OCI-LY7 (cell line): ENCODE data around the gene PRMT5. TPM values are rescaled to one million over a fixed set of nuclear protein-coding genes. Genes with fewer than 3 reads are reported as not detected.

Experiments used
- BruUV-seq: library from RNA; stranded (reverse); fragments of 400-500 nt; replicated peaks from 2 replicates; lab custom pipeline; 2021; lab: Mats Ljungman, UMichigan
- CTCF ChIA-PET: fragments of 300-600 bp; sonication (Branson Sonifier 250); formaldehyde crosslinking; loops from one replicate; lab custom pipeline; 2022; ENCODE audit warnings: antibody characterized with exemption; ENCODE audit not compliant: unreplicated experiment; lab: Charles Lee
- POLR2A ChIA-PET: fragments of 300-600 bp; sonication (Branson Sonifier 250); formaldehyde crosslinking; loops from one replicate; lab custom pipeline; 2022; ENCODE audit warnings: antibody characterized with exemption; lab: Charles Lee
- DNase-seq: peaks from one replicate; pipeline ENCODE4 v3.0.0-alpha.2; 2015; ENCODE audit warnings: low spot score
- H2AFZ ChIP-seq: fragments of 200-600 bp; sonication (generic), shearing (Covaris generic); 2 replicates; pipeline ENCODE4 v1.6.1; 2014; ENCODE audit warnings: mild to moderate bottlenecking, antibody characterized with exemption, low read length, moderate library complexity
- H3K27ac ChIP-seq: fragments of 200-600 bp; sonication (generic); 2 replicates; pipeline ENCODE4 v1.5.1; 2014; ENCODE audit warnings: mixed run types, low read depth, mild to moderate bottlenecking, moderate library complexity, low read length, inconsistent platforms; ENCODE audit not compliant: poor library complexity, severe bottlenecking
- H3K36me3 ChIP-seq: fragments of 200-600 bp; sonication (generic); 2 replicates; pipeline ENCODE4 v1.6.1; 2014; ENCODE audit warnings: mild to moderate bottlenecking, antibody characterized with exemption, low read length, moderate library complexity, mixed read lengths; ENCODE audit not compliant: insufficient read depth
- H3K4me1 ChIP-seq: fragments of 200-600 bp; sonication (generic); 2 replicates; pipeline ENCODE4 v1.5.1; 2014; ENCODE audit warnings: mild to moderate bottlenecking, low read length; ENCODE audit not compliant: insufficient read depth, poor library complexity, severe bottlenecking
- H3K4me2 ChIP-seq: fragments of 200-600 bp; sonication (generic); 2 replicates; pipeline ENCODE4 v1.6.1; 2014; ENCODE audit warnings: mild to moderate bottlenecking, low read length
- H3K4me3 ChIP-seq: fragments of 200-600 bp; sonication (generic); 2 replicates; pipeline ENCODE4 v1.5.1; 2014; ENCODE audit warnings: mild to moderate bottlenecking, low read depth, low read length; ENCODE audit not compliant: poor library complexity, severe bottlenecking
- H3K79me2 ChIP-seq: fragments of 200-600 bp; sonication (generic); 2 replicates; pipeline ENCODE4 v1.6.1; 2016; ENCODE audit warnings: low read depth, mild to moderate bottlenecking, low read length, moderate library complexity, mixed read lengths; ENCODE audit not compliant: insufficient read depth
- H3K9me2 ChIP-seq: fragments of 200-600 bp; sonication (generic); 2 replicates; pipeline ENCODE4 v1.6.1; 2016; ENCODE audit warnings: mild to moderate bottlenecking, low read length, mixed read lengths; ENCODE audit not compliant: insufficient read depth
- H3K9me3 ChIP-seq: fragments of 200-600 bp; sonication (generic); 2 replicates; pipeline ENCODE4 v1.6.1; 2014; ENCODE audit warnings: mild to moderate bottlenecking, mixed run types, low read length, mixed read lengths
- H4K20me1 ChIP-seq: fragments of 200-600 bp; sonication (generic); 2 replicates; pipeline ENCODE4 v1.6.1; 2014; ENCODE audit warnings: mild to moderate bottlenecking, antibody characterized with exemption, low read length, moderate library complexity, mixed read lengths; ENCODE audit not compliant: insufficient read depth
- CTCF ChIP-seq: fragments of 200-600 bp; sonication (generic); conservative IDR thresholded peaks from 2 replicates; pipeline ENCODE4 v1.5.1; 2014; ENCODE audit warnings: mild to moderate bottlenecking, antibody characterized with exemption, low read length, moderate library complexity, mixed read lengths
- EZH2phosphoT487 ChIP-seq: fragments of 200-600 bp; sonication (generic); IDR thresholded peaks from 2 replicates; pipeline ENCODE4 v1.6.1; 2018; ENCODE audit warnings: low read depth, borderline replicate concordance, mild to moderate bottlenecking, mixed run types, antibody characterized with exemption, low read length, moderate library complexity, mixed read lengths
- intact Hi-C: fragments of 100-400 bp; cut with micrococcal nuclease; formaldehyde crosslinking; loops from one replicate; pipeline ENCODE4 v1.10.0; 2022; ENCODE audit not compliant: unreplicated experiment
- total RNA-seq, 2 experiments: library from RNA; depleted of rRNA in 1 of 2; stranded (reverse); fragments of >200 nt in 1 of 2; shearing (Covaris generic) in 1 of 2; gene quantifications; 2 replicates each; pipeline ENCODE4 v1.2.3, GENCODE V29; 2014 to 2022

The PRMT5 gene
- total RNA-seq, 2 experiments from 2014 or later = 93.1 to 135 TPM

DNA sequence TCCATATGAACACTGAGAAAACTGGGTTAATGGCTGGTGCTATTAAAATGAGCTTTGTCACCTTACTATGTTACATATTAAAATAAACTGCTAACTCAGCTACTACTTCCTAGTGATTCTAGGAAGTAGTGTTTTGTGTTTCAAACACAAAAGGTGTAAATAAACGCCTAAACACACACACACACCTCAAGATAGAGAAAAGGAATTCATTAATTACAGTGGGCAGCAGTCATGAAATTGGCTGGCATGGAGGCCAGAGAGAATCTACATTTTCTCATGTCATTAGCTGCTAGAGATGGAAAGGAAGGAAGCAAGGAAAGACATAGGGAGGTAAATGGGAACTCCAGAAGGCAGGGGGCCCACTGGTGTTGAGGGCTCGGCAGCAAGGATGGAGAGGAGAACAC, 787 bp upstream of the PRMT5 start:
- POLR2A ChIA-PET = interaction anchor here (0.6 to 5.5 kb wide), 6 partner anchors 12 to 146 kb away, joined by 3 to 61 read pairs (median 8); partner anchors contain the start of genes HAUS4 and RBM23
- TSS peak; percentile 88 for BruUV-seq
- H3K27ac ChIP-seq = peak overlapping the region; percentile 63
- peaks cover 30% of the 10 kb centered on the region for H3K36me3 ChIP-seq
- DNase-seq = no peak
- H3K9me2 ChIP-seq = no peaks in the 10 kb centered on the region
- peaks cover 36% of the 10 kb centered on the region for H3K79me2 ChIP-seq
- no peak for TF ChIP-seq EZH2phosphoT487
- no peak for TF ChIP-seq CTCF
- peaks cover 32% of the 10 kb centered on the region for H3K4me1 ChIP-seq
- H3K4me3 ChIP-seq = peak overlapping the region; percentile 91
- intact Hi-C loops = loop anchor here (1.0 to 2.0 kb wide), 3 partner anchors 26 to 77 kb away; no protein-coding TSS in a partner anchor
- peak overlapping the region; percentile 97 for H3K4me2 ChIP-seq
- H3K9me3 ChIP-seq = no peaks in the 10 kb centered on the region
- CTCF ChIA-PET = interaction anchor here (0.6 to 1.8 kb wide), 5 partner anchors 15 to 52 kb away, joined by 4 to 8 read pairs (median 5); partner anchors contain the start of genes AJUBA and HAUS4
- H2AFZ ChIP-seq = peak overlapping the region; percentile 72
- H4K20me1 ChIP-seq = no peaks in the 10 kb centered on the region

GRCh38 chr14:22928237-22929103, 706 bp downstream of the PRMT5 start:
- H3K4me3 ChIP-seq = peak overlapping the region; percentile 91
- H3K79me2 ChIP-seq = peaks cover 36% of the 10 kb centered on the region
- H2AFZ ChIP-seq = peak overlapping the region; percentile 59
- H3K27ac ChIP-seq = peak overlapping the region; percentile 70
- DNase-seq = peak; percentile 38
- CTCF ChIA-PET = interaction anchor here (0.6 to 1.8 kb wide), 3 partner anchors 11 to 151 kb away, joined by 3 to 8 read pairs (median 5); partner anchors contain the start of gene HAUS4
- TSS peak; percentile 54 for BruUV-seq
- no peak for TF ChIP-seq EZH2phosphoT487
- no peak for TF ChIP-seq CTCF
- H3K4me1 ChIP-seq = peaks cover 32% of the 10 kb centered on the region
- POLR2A ChIA-PET = interaction anchor here (0.6 to 5.5 kb wide), 11 partner anchors 11 to 373 kb away, joined by 3 to 61 read pairs (median 7); partner anchors contain the start of genes HAUS4 and RBM23
- H4K20me1 ChIP-seq = no peaks in the 10 kb centered on the region
- H3K9me2 ChIP-seq = no peaks in the 10 kb centered on the region
- H3K36me3 ChIP-seq = peaks cover 45% of the 10 kb centered on the region
- intact Hi-C loops = loop anchor here (1.0 to 2.0 kb wide), 3 partner anchors 28 to 78 kb away; no protein-coding TSS in a partner anchor
- no peaks in the 10 kb centered on the region for H3K9me3 ChIP-seq
- H3K4me2 ChIP-seq = peak overlapping the region; percentile 76
